ENCODE measurements around the gene ZNF783.

Gene ZNF783

DNA sequence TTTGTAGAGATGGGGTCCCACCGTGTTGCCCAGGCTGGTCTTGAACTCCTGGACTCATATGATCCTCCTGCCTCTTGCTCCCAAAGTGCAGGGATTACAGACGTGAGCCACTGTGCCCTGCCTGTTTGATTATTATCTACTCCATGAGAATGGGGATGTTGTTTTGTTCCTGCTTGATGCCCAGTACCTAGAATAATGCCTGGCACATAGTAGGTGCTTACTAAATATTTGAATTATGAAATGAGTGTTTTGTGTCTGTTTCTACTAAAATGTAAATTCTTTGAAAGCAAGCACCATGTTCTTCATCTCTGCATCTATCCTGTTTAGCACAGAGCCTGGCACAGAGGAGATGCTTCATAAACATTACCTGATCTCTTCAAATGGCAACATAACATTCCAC, 40.9 kb downstream of the ZNF783 start:
- ChIA-PET CTCF (no interaction called here), POLR2A (no interaction called here)
- TF ChIP-seq ZNF384 (IDR thresholded peaks at IDR 0.05) (no peak), HDGF (IDR thresholded peaks at IDR 0.05; ENCODE audit: borderline replicate concordance) (no peak), PKNOX1 (IDR thresholded peaks at IDR 0.05) (no peak), BHLHE40 (IDR thresholded peaks at IDR 0.05; ENCODE audit: borderline replicate concordance) (no peak), L3MBTL2 (conservative IDR thresholded peaks at IDR 0.05) (no peak), FOXM1 (IDR thresholded peaks at IDR 0.05; ENCODE audit: borderline replicate concordance) (no peak), NFRKB (IDR thresholded peaks at IDR 0.05) (no peak), LEF1 (IDR thresholded peaks at IDR 0.05; ENCODE audit: borderline replicate concordance) (no peak), TARDBP (IDR thresholded peaks at IDR 0.05) (no peak), FOXK2 (IDR thresholded peaks at IDR 0.05) (no peak), ELF4 (IDR thresholded peaks at IDR 0.05) (no peak), FOXA1 (IDR thresholded peaks at IDR 0.05) (no peak), ARNT (IDR thresholded peaks at IDR 0.05) (no peak), SP1 (IDR thresholded peaks at IDR 0.05) (no peak), SUZ12 (IDR thresholded peaks at IDR 0.05) (no peak), CTBP1 (IDR thresholded peaks at IDR 0.05; ENCODE audit: borderline replicate concordance) (no peak)
- no peak for DNase-seq (ENCODE audit: extremely low spot score)

- ChIA-PET CTCF (no interaction called here), POLR2A (no interaction called here)
- DNase-seq (ENCODE audit: extremely low spot score): no peak
- no peak for TF ChIP-seq FOXA1 (IDR thresholded peaks at IDR 0.05)
- no peak for TF ChIP-seq L3MBTL2 (conservative IDR thresholded peaks at IDR 0.05)
- TF ChIP-seq ELF4 (IDR thresholded peaks at IDR 0.05): no peak
- TF ChIP-seq PKNOX1 (IDR thresholded peaks at IDR 0.05): no peak
- no peak for TF ChIP-seq HDGF (IDR thresholded peaks at IDR 0.05; ENCODE audit: borderline replicate concordance)
- TF ChIP-seq SP1 (IDR thresholded peaks at IDR 0.05): no peak
- no peak for TF ChIP-seq FOXM1 (IDR thresholded peaks at IDR 0.05; ENCODE audit: borderline replicate concordance)
- no peak for TF ChIP-seq CTBP1 (IDR thresholded peaks at IDR 0.05; ENCODE audit: borderline replicate concordance)
- TF ChIP-seq TARDBP (IDR thresholded peaks at IDR 0.05): no peak
- no peak for TF ChIP-seq LEF1 (IDR thresholded peaks at IDR 0.05; ENCODE audit: borderline replicate concordance)
- TF ChIP-seq BHLHE40 (IDR thresholded peaks at IDR 0.05; ENCODE audit: borderline replicate concordance): no peak
Measured at GRCh38 chr7:149304006-149304405, 42.0 kb downstream of the ZNF783 start.

- DNase-seq (ENCODE audit: extremely low spot score): no peak
- POLR2A ChIA-PET: no interaction called here
- CTCF ChIA-PET: no interaction called here
- TF ChIP-seq ZNF384 (IDR thresholded peaks at IDR 0.05) (no peak), HDGF (IDR thresholded peaks at IDR 0.05; ENCODE audit: borderline replicate concordance) (no peak), FOXM1 (IDR thresholded peaks at IDR 0.05; ENCODE audit: borderline replicate concordance) (no peak), CTBP1 (IDR thresholded peaks at IDR 0.05; ENCODE audit: borderline replicate concordance) (no peak), ARNT (IDR thresholded peaks at IDR 0.05) (no peak), L3MBTL2 (conservative IDR thresholded peaks at IDR 0.05) (no peak), FOXA1 (IDR thresholded peaks at IDR 0.05) (no peak), PKNOX1 (IDR thresholded peaks at IDR 0.05) (no peak), ELF4 (IDR thresholded peaks at IDR 0.05) (no peak)
Measured at GRCh38 chr7:149306854-149307253, 44.9 kb downstream of the ZNF783 start.

- POLR2A ChIA-PET: no interaction called here
- CTCF ChIA-PET: no interaction called here
- DNase-seq (ENCODE audit: extremely low spot score): no peak
- no peak for TF ChIP-seq L3MBTL2 (conservative IDR thresholded peaks at IDR 0.05)
- no peak for TF ChIP-seq ZNF384 (IDR thresholded peaks at IDR 0.05)
- no peak for TF ChIP-seq HDGF (IDR thresholded peaks at IDR 0.05; ENCODE audit: borderline replicate concordance)
- no peak for TF ChIP-seq FOXA1 (IDR thresholded peaks at IDR 0.05)
- no peak for TF ChIP-seq TARDBP (IDR thresholded peaks at IDR 0.05)
Measured at GRCh38 chr7:149307775-149308501, 45.9 kb downstream of the ZNF783 start.

DNA sequence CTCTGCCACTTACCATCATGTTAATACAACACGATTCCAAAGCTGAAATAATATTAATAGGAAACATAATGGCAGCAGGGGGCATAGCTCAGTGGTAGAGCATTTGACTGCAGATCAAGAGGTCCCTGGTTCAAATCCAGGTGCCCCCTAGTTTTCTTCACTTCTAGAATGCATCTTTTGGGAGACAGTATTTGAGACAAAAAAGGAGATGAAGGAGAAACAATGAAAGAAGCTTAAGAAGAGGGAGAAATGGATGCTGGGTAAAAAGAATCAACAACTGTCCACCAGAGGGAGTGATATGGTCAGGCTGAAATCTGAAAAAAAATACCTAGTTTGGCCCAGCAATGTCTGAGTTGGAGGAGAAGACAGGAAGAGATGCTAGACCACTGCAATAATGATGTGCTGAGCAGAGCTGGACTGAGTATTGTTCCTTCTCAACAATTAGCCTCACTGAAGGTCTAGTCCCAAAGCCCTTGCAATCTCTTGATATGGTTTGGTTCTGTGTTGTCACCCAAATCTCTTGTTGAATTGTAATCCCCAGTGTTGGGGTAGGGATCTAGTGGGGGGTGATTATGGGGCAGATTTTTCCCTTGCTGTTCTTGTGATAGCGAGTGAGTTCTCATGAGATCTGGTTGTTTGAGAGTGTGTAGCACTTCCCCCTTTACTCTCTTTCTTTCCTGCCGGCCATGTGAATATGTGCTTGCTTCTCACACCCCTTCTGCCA, 48.3 kb downstream of the ZNF783 start:
- TF ChIP-seq ELF4 (IDR thresholded peaks at IDR 0.05): no peak
- TF ChIP-seq ZNF384 (IDR thresholded peaks at IDR 0.05): peak; percentile 87
- CTCF ChIA-PET: interaction anchor here (0.6 to 1.4 kb wide), 7 partner anchors 10 to 150 kb away, joined by 3 to 8 read pairs (median 4); partner anchors contain the start of gene ZNF777
- DNase-seq (ENCODE audit: extremely low spot score): peak; percentile 61
- POLR2A ChIA-PET: interaction anchor here (1.5 kb wide), 1 partner anchor 25 kb away, joined by 4 read pairs; no protein-coding TSS in a partner anchor

DNA sequence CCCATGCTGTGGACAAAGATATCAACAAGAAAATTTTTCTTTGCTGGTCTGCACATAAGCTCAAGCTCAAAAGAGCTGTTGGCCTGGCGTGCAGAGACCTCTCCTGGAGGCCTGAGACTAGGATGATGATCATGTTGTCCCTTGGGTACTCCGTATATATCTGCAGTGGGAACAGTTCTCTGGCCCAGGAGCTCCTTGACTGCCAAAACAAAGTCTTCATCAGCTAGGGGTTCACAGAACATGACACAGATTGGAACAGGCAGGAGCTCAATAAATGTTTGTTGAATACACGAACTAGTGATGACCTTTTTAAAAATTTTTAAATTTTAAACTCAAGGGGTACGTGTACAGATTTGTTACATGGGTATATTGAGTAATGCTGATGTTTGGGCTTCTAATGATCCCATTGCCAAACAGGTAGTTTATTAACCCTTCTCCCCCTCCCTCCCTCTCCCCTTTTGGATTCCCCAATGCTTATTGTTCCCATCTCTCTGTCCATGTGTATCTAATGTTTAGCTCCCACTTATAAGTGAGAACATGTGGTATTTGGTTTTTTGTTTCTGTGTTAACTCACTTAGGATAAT, 49.1 kb downstream of the ZNF783 start:
- DNase-seq (ENCODE audit: extremely low spot score): no peak
- ChIA-PET CTCF (interaction anchor here (1.4 kb wide), 1 partner anchor 26 kb away, joined by 8 read pairs; no protein-coding TSS in a partner anchor), POLR2A (interaction anchor here (1.5 kb wide), 1 partner anchor 26 kb away, joined by 4 read pairs; no protein-coding TSS in a partner anchor)
- TF ChIP-seq ZNF384 (IDR thresholded peaks at IDR 0.05): no peak

Data from HEK293T (cell line).